ENCODE data around the gene FPR3.

DNA sequence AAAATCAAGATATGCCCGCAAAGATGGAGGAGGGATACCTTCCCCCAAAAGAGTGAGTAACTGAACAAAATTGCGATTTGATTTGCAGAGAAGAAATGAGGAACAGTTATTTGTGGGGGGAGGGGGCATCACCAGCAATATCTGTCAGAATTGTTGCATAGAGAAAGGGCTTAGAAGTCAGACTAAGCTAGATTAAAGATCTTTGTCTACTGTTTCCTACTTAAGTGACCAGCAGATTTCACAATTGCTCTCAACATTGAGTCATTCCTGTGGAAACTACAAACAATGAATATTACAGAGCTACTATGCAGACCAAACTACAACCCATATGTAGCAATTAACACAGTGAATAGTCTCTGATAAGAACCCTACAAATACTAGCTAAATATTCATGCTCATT lies 27.4 kb downstream of the FPR3 start:
- TF ChIP-seq GATA2 (IDR thresholded peaks at IDR 0.05; ENCODE audit: low read depth, low read length) (no peak), GATA3 (IDR thresholded peaks at IDR 0.05; ENCODE audit: low read depth, low read length) (no peak)
